GM19023 (cell line): ENCODE results near the gene ICOS.

ENCODE experiments used
- ATAC-seq: cut with Tn5 transposase; IDR thresholded peaks from one replicate; pipeline ENCODE4 v1.9.1; 2021; ENCODE audit warnings: mild to moderate bottlenecking, moderate library complexity; ENCODE audit not compliant: unreplicated experiment

ICOS gene

GRCh38 chr2:204005940-204006721, 69.6 kb downstream of the ICOS start:
- ATAC-seq: no peak

- no peak for ATAC-seq
Observed at GRCh38 chr2:204008352-204008751, 71.8 kb downstream of the ICOS start.

- ATAC-seq: no peak
Observed at GRCh38 chr2:204010628-204011560, 74.3 kb downstream of the ICOS start.
